OCI-M1 (cell line): ENCODE results near the gene TTLL13.

Source experiments
- DNase-seq: peaks from one replicate; lab custom pipeline; 2025; lab: John Stamatoyannopoulos, UW

TTLL13 gene

GRCh38 chr15:90249203-90249863 lies at the start of gene TTLL13:
Gene TTLL13 (plus strand): TSS chr15:90249556. CDS start chr15:90250631, 1,075 bp downstream.
- DNase-seq = peak; percentile 94

GRCh38 chr15:90200534-90201129 lies 48.7 kb upstream of the TTLL13 start:
- no peak for DNase-seq

GRCh38 chr15:90201130-90201943 lies 48.0 kb upstream of the TTLL13 start, which contains the start of gene SEMA4B:
Gene SEMA4B (plus strand): TSS chr15:90201330. CDS start chr15:90201579, 249 bp downstream.
- DNase-seq = peak; percentile 79

GRCh38 chr15:90201944-90202375 lies 47.4 kb upstream of the TTLL13 start:
- DNase-seq = no peak

GRCh38 chr15:90202929-90203328 lies 46.4 kb upstream of the TTLL13 start:
- no peak for DNase-seq

GRCh38 chr15:90203473-90203872 lies 45.9 kb upstream of the TTLL13 start:
- no peak for DNase-seq

GRCh38 chr15:90203922-90204321 lies 45.4 kb upstream of the TTLL13 start:
- no peak for DNase-seq

- DNase-seq = no peak
Observed at GRCh38 chr15:90205050-90205848, 44.1 kb upstream of the TTLL13 start.

- no peak for DNase-seq
Observed at GRCh38 chr15:90205886-90206285, 43.5 kb upstream of the TTLL13 start.

GRCh38 chr15:90207252-90207651 lies 42.1 kb upstream of the TTLL13 start:
- DNase-seq = no peak

- DNase-seq = no peak
Observed at GRCh38 chr15:90208356-90208755, 41.0 kb upstream of the TTLL13 start.

GRCh38 chr15:90209591-90209990 lies 39.8 kb upstream of the TTLL13 start:
- no peak for DNase-seq

GRCh38 chr15:90210593-90210992 lies 38.8 kb upstream of the TTLL13 start:
- no peak for DNase-seq

- DNase-seq = no peak
Observed at GRCh38 chr15:90211009-90211408, 38.3 kb upstream of the TTLL13 start.

- no peak for DNase-seq
Observed at GRCh38 chr15:90211440-90212143, 37.8 kb upstream of the TTLL13 start.

- DNase-seq = no peak
Observed at GRCh38 chr15:90212221-90213098, 36.9 kb upstream of the TTLL13 start.

- no peak for DNase-seq
Observed at GRCh38 chr15:90213122-90213817, 36.1 kb upstream of the TTLL13 start.

GRCh38 chr15:90213818-90214204 lies 35.5 kb upstream of the TTLL13 start:
- DNase-seq = no peak

- peak; percentile 2 for DNase-seq
Observed at GRCh38 chr15:90214553-90215196, 34.7 kb upstream of the TTLL13 start.
